IPS-20b (cell line): Measurements from ENCODE around the gene WTAP.
"Not testable (repeated sequence)": the region's sequence is repeated elsewhere in the genome, so short reads cannot be mapped to it uniquely, and the experiment has no call there.

Experiments used
- H3K27ac ChIP-seq: one replicate; pipeline ENCODE4 v1.5.1; 2013; ENCODE audit warnings: low read length
- H3K27me3 ChIP-seq: 2 replicates; pipeline ENCODE4 v1.6.1; 2013; ENCODE audit warnings: mild to moderate bottlenecking, low read length, inconsistent platforms; ENCODE audit not compliant: insufficient read depth
- H3K36me3 ChIP-seq: 2 replicates; pipeline ENCODE4 v1.6.1; 2013; ENCODE audit warnings: low read depth, mild to moderate bottlenecking, inconsistent platforms, low read length, moderate library complexity; ENCODE audit not compliant: insufficient read depth
- H3K4me1 ChIP-seq: 2 replicates; pipeline ENCODE4 v1.6.1; 2013; ENCODE audit warnings: mild to moderate bottlenecking, control low read depth, inconsistent platforms, low read length, moderate library complexity; ENCODE audit not compliant: insufficient read depth
- H3K4me3 ChIP-seq: 2 replicates; pipeline ENCODE4 v1.5.1; 2013; ENCODE audit warnings: mild to moderate bottlenecking, low read length, inconsistent platforms
- H3K9ac ChIP-seq: 2 replicates; pipeline ENCODE4 v1.6.1; 2013; ENCODE audit warnings: low read depth, mild to moderate bottlenecking, inconsistent platforms, low read length, moderate library complexity
- H3K9me3 ChIP-seq: 2 replicates; pipeline ENCODE4 v1.6.1; 2013; ENCODE audit warnings: mild to moderate bottlenecking, low read depth, low read length, inconsistent platforms; ENCODE audit not compliant: insufficient read depth

The WTAP gene

DNA sequence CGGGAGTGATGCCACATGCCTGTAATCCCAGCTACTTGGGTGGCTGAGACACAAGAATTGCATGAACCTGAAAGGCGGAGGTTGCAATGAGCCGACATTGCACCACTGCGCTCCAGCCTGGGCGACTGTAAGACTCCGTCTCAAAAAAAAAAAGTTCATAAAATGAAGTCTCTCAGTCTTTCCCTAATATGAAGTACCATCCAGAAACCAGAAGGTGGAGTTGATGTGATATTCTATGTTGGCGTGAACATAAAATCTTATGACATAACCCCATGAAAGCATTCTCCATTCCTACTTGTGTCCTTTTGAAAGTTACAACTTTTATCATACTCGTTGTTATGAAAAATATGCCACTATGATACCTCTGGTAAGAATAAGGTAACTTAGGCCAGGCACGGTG, 40.0 kb upstream of the WTAP start:
- peaks cover 11% of the 10 kb centered on the region; the same call in 1 of the 2 replicates for H3K4me1 ChIP-seq
- no peaks in the 10 kb centered on the region for H3K9me3 ChIP-seq
- H3K9ac ChIP-seq: no peak overlapping the region
- no peak overlapping the region for H3K4me3 ChIP-seq
- no peaks in the 10 kb centered on the region for H3K27me3 ChIP-seq
- no peak overlapping the region for H3K27ac ChIP-seq
- peaks cover 58% of the 10 kb centered on the region for H3K36me3 ChIP-seq

DNA sequence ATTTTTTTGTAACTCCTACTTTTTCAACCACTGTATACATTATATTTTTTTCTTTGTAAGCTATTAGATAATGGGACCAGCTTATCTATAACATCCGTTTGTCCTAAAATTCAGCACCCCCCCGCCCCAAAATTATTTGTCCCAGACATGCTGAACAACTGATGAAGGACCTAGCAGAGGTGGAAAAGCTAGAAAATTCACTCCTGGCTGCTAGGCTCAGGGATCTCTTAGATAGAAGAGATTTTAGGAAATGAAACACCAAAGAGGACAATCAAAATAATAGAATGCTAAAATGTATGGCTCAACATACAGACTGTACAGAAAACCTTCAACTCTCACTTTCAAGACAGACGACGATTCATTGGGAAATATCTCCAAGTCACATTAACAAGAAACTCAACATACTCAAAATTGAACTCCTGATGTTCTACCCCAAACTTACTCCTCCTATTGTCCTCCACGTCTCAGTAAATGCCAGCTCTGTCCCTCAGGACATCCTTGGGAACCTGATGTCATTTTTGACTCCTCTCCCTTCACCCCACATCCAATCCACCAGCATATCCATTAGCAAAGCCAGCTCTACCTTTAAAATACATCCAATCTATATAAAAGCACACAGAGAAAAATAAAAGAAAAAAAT, 38.9 kb upstream of the WTAP start:
- peaks cover 11% of the 10 kb centered on the region; the same call in 1 of the 2 replicates for H3K4me1 ChIP-seq
- H3K27me3 ChIP-seq: no peaks in the 10 kb centered on the region
- H3K27ac ChIP-seq: no peak overlapping the region
- H3K9me3 ChIP-seq: no peaks in the 10 kb centered on the region
- no peak overlapping the region for H3K9ac ChIP-seq
- H3K4me3 ChIP-seq: no peak overlapping the region
- H3K36me3 ChIP-seq: peaks cover 48% of the 10 kb centered on the region

DNA sequence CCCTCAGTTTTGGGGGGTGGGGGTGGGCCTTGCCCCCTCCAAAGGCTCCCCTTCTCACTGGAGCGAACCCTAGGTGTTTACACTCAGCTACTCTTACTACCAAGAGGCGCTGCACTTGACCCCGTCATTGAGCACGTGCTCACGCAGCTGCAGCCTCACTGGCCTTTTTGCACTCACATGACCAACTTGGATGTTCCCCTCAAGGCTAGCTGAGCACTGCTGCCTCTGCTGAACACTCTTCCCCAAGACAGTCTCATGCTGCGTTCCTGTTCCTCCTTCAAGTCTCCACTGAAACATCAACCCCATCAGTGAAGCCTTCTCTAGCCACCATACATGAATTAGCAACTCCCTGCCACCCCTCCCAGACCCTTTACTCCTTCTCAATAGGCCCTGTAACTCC, 38.3 kb upstream of the WTAP start:
- no peak overlapping the region for H3K4me3 ChIP-seq
- H3K27ac ChIP-seq: no peak overlapping the region
- H3K36me3 ChIP-seq: peaks cover 42% of the 10 kb centered on the region
- no peaks in the 10 kb centered on the region for H3K9me3 ChIP-seq
- H3K27me3 ChIP-seq: no peaks in the 10 kb centered on the region
- H3K9ac ChIP-seq: no peak overlapping the region
- peaks cover 13% of the 10 kb centered on the region; the same call in 1 of the 2 replicates for H3K4me1 ChIP-seq

DNA sequence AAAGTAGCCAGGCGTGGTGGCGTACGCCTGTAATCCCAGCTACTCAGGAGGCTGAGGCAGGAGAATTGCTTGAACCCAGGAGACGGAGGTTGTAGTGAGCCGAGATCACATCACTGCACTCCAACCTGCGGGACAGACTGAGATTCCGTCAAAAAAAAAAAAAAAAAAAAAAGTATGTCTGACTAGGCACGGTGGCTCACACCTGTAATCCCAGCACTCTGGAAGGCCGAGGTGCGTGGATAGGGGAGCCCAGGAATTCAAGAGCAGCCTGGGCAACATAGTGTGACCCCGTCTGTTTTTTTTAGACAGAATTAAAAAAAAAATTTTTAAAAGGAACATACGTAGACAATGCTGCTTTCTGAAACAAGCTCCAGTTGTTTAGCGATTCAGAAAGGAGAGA, 37.2 kb upstream of the WTAP start:
- not testable (repeated sequence) for H3K4me3 ChIP-seq, H3K27ac ChIP-seq, H3K9me3 ChIP-seq, H3K27me3 ChIP-seq, H3K9ac ChIP-seq
- Histone ChIP-seq H3K4me1 (peaks cover 15% of the 10 kb centered on the region; the same call in 1 of the 2 replicates), H3K36me3 (peaks cover 33% of the 10 kb centered on the region; the same call in 1 of the 2 replicates)

DNA sequence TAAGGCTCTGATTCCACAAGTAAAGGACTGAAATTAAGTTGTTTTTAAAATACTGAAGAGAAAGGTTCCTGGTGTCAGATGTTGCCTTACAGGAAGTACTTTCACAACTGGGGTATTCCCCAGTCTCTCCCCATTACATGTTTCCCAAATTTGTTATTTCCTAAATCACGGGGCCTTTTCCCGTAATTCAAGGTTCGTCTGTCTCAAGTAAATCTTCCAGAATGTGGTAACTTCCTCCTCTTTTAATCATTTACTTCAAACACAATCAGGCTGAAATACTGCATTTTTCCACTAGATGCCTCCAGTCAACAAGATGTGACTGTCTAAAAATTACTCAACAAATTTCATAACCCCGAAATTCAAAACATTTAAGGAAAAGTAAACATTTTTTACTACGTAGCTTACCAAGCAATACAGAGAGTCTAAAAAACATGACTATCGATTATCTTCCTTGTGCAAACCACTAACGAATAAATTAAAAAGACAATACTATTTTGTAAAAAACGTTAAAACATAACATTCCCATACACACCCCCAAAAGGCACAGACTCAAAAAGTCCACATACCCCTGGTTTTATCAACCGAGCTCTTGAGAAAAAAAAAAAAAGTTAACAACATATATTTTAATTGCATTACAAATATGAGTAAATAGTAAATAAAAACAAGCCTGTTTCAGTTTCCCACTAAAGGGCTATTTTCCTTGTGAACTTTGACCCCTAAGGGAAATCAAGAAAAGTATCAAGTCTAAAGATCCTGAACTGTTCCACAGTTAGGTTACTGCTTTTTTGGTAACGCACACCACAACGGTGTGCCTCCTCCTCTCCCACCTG, 36.0 kb upstream of the WTAP start:
- H3K36me3 ChIP-seq: peaks cover 23% of the 10 kb centered on the region; the same call in 1 of the 2 replicates
- H3K27me3 ChIP-seq: no peaks in the 10 kb centered on the region
- H3K4me1 ChIP-seq: peaks cover 15% of the 10 kb centered on the region; the same call in 1 of the 2 replicates
- H3K4me3 ChIP-seq: peak overlapping the region; percentile 86
- H3K9ac ChIP-seq: peak overlapping the region; percentile 73; the same call in 1 of the 2 replicates
- H3K27ac ChIP-seq: no peak overlapping the region
- no peaks in the 10 kb centered on the region for H3K9me3 ChIP-seq

DNA sequence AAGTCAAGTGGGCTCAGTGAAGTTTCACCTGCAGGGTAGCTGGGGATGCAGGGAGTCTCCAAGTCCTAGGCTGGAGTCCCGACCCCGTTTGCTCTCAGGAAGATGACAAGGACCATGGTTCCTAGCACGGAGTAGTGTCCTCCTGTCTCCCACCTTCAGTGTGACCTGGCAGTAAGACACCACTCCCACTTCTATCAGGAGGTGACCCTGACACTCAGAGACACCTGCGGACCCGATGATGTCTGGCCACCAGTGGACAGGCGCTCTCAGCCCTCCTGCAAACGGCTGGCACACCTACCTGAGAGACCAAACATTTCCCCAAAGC, 35.4 kb upstream of the WTAP start:
- peaks cover 15% of the 10 kb centered on the region; the same call in 1 of the 2 replicates for H3K4me1 ChIP-seq
- peak overlapping the region; percentile 73; the same call in 1 of the 2 replicates for H3K9ac ChIP-seq
- no peaks in the 10 kb centered on the region for H3K27me3 ChIP-seq
- H3K36me3 ChIP-seq: peaks cover 18% of the 10 kb centered on the region; the same call in 1 of the 2 replicates
- no peaks in the 10 kb centered on the region for H3K9me3 ChIP-seq
- no peak overlapping the region for H3K27ac ChIP-seq
- peak overlapping the region; percentile 86 for H3K4me3 ChIP-seq

DNA sequence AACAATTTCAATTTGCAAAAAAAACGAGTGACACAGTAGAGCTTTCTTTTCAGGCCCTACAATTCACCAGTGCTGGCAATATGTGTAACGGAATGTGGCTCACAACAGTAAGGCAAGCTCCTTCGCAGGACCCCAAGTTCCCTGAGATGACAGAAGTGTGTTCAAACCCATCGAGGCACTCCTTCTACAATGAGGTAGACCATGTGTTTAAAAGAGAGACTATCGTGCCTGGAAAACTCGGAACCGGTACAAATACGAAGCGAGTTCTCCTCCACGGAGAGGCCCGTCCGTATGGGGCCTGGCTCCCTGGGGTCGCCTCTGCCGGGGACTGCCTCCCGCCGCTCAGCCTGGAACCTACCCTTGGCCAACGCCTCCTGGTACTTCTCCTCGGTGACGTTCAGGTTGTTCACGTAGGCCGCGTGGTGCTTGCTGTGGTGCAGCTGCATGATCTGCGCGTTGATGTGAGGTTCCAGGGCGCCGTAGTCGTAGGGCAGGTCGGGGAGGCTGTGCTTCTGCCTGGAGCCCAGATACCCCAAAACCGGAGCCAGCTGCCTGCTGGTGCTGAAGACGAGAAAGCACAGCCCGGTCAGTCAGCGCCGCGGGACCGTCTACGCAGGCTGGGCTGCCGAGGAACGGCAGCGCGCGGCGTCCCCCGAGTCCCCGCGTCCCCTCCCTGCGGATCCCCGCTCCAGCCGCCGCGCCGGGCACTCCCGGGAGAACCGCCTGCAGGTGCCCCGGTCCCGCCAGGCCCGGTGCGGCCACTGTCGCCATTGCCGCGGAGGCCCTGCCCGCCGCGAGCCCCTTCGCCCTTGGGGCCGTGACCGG, 34.8 kb upstream of the WTAP start:
- H3K9me3 ChIP-seq: no peaks in the 10 kb centered on the region
- H3K27ac ChIP-seq: no peak overlapping the region
- peaks cover 12% of the 10 kb centered on the region; the same call in 1 of the 2 replicates for H3K36me3 ChIP-seq
- H3K27me3 ChIP-seq: no peaks in the 10 kb centered on the region
- H3K4me3 ChIP-seq: peak overlapping the region; percentile 86
- H3K9ac ChIP-seq: peak overlapping the region; percentile 73
- peaks cover 15% of the 10 kb centered on the region; the same call in 1 of the 2 replicates for H3K4me1 ChIP-seq

DNA sequence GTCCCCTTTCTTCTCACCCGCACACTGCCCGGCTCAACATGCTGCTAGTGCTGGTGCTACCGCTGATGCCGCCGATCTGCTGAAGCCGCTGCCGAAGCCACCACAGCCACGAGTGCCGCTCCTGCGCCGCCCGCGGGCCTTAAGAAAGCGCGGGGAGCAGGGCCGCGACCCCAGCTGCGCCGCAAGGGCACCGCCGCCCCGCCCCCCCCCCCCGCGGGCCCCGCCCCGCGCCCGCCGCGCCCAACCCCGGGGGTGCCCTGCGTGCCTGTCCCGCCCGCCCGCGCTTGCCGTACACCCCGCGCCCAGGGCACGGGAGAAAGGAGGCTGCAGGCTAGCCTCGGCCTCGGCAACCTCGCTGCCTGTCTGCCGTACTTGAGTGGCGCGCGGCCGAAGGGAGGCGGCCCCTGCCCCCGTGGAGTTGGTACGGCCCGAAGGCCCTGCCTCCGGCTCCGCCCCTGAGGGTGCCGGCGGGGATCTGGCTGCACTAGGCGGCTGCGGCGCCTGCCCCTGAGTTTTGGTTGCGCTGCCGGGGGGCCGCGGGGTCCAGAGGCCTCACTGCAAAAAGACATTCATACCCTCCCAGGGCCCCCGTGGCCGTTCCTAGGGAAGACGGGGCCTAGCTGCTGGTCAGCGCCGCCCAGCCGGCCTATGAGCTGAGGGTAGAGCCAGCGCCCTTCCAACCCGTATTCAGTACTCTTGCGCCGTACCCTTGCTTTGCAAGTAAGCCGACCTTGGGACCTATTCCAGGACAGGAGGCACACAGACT, 34.0 kb upstream of the WTAP start, which contains the start of gene SOD2:
SOD2 (minus strand) TSS at position 114 of the 766 bp plus-strand sequence; CDS start at position 40, 74 bp downstream.
- H3K36me3 ChIP-seq: peaks cover 10% of the 10 kb centered on the region; the same call in 1 of the 2 replicates
- no peaks in the 10 kb centered on the region for H3K27me3 ChIP-seq
- H3K4me1 ChIP-seq: peaks cover 15% of the 10 kb centered on the region; the same call in 1 of the 2 replicates
- peak within 1 kb of the TSS; percentile 86 for H3K4me3 ChIP-seq
- H3K27ac ChIP-seq: no peak within 1 kb of the TSS
- H3K9me3 ChIP-seq: no peaks in the 10 kb centered on the region
- peak within 1 kb of the TSS; percentile 73 for H3K9ac ChIP-seq

DNA sequence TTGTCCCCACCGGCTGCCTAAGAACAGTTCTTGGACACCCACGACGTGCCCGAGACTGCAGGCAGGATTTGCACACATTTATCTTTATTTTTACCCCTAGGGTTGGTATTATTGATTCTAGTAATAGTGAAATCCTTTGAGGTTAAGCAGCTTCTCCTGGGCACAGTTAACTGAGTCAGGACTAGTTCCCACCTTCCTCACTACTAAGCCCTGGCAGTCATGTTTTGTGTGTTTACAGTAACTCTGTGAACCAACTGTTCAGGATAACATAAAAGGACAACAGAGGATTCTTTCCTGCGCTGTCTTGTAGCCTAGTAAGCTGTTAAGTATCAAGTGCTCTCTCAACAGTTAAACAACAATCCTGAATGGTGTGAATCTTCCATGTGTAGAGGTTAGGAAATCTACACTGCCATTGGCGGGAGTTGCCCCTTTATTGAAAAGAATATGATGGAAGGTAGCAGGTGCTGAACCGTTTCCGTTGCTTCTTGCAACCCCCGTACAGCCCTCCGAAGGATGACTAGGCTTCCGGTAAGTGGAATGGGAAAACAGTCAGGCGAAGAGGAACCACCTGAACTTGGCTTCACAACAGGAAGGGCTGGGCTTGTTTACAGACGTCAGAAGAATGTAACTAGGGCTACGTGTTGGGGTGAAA, 33.3 kb upstream of the WTAP start:
- Histone ChIP-seq H3K4me3 (peak overlapping the region; percentile 58), H3K9me3 (no peaks in the 10 kb centered on the region), H3K9ac (peak overlapping the region; percentile 34; the same call in 1 of the 2 replicates), H3K4me1 (peaks cover 15% of the 10 kb centered on the region; the same call in 1 of the 2 replicates), H3K27me3 (no peaks in the 10 kb centered on the region), H3K36me3 (peaks cover 6% of the 10 kb centered on the region; the same call in 1 of the 2 replicates), H3K27ac (no peak overlapping the region)

DNA sequence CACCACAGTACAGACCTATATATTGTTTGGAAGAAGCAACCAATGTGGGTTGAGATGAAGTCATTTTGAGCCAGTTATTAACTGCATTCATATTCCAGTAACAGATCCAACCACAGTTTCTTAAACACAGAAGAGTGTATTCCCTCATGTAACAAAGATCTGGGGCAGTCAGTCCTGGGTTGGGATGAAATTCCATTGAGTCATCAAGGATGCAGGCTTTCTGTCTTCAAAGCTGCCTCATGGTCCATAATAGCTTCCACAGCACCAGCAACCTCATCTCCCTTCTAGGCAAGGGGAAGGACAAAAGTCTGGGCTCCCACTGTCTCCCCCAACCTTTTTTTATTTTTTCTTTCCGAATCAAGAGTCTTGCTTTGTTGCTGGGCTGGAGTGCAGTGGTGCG, 31.3 kb upstream of the WTAP start:
- Histone ChIP-seq H3K4me1 (peaks cover 15% of the 10 kb centered on the region; the same call in 1 of the 2 replicates), H3K27ac (no peak overlapping the region), H3K27me3 (no peaks in the 10 kb centered on the region), H3K9ac (no peak overlapping the region), H3K36me3 (no peaks in the 10 kb centered on the region), H3K9me3 (no peaks in the 10 kb centered on the region), H3K4me3 (no peak overlapping the region)
